GM10266 (cell line): Measurements from ENCODE around the gene ERH.

ENCODE experiments used
- DNase-seq: peaks from one replicate; pipeline ENCODE4 v3.0.0; 2012; ENCODE audit errors: extremely low spot score
- TF ChIP-seq, protein P1 (sequence below): IDR thresholded peaks from 2 replicates; pipeline ENCODE4 v1.5.1; 2012; ENCODE audit warnings: mild to moderate bottlenecking, low read depth; ENCODE audit not compliant: control insufficient read depth, insufficient read depth; ENCODE audit errors: missing control alignments

Gene ERH

DNA sequence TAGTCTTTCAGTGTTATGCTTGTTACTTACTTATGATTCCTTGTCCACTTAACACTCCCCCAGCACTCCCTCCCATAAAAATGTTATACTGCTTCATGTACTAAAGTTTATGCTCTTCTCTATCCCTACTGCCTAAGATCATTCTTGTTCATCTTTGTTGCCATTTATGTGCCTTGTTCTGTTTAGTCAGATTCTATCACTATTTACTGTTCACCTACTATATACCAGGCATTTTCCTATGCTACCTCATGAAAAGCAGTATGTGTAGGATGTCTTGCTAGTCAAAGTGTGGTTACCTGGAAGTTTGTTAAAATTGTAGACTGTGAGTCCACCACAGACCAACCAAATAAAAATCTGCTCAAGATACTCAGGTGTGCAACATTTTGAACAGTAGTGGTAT, 23.9 kb downstream of the ERH start:
- no peak for DNase-seq
- TF ChIP-seq, protein P1, sequence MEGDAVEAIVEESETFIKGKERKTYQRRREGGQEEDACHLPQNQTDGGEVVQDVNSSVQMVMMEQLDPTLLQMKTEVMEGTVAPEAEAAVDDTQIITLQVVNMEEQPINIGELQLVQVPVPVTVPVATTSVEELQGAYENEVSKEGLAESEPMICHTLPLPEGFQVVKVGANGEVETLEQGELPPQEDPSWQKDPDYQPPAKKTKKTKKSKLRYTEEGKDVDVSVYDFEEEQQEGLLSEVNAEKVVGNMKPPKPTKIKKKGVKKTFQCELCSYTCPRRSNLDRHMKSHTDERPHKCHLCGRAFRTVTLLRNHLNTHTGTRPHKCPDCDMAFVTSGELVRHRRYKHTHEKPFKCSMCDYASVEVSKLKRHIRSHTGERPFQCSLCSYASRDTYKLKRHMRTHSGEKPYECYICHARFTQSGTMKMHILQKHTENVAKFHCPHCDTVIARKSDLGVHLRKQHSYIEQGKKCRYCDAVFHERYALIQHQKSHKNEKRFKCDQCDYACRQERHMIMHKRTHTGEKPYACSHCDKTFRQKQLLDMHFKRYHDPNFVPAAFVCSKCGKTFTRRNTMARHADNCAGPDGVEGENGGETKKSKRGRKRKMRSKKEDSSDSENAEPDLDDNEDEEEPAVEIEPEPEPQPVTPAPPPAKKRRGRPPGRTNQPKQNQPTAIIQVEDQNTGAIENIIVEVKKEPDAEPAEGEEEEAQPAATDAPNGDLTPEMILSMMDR: no peak

DNA sequence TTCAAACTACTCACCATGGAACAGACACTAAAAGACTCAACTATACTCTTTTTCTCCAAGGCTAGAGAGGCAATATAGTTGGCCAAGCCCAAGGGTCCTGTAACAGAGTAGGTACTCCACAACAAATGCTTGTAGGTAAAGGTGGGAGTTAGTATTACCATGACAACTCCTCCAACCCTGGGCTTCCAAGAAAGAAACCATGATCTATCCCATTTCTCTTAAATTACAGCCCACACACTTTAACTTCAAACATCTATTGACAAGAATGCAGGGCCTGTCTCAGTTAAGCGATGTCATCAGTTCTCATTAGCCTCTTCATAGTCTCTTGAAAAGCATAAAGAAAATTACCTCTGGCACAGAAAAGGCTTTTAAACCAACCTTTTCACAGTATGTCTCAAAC, 25.0 kb downstream of the ERH start:
- TF ChIP-seq, protein P1: no peak
- no peak for DNase-seq

DNA sequence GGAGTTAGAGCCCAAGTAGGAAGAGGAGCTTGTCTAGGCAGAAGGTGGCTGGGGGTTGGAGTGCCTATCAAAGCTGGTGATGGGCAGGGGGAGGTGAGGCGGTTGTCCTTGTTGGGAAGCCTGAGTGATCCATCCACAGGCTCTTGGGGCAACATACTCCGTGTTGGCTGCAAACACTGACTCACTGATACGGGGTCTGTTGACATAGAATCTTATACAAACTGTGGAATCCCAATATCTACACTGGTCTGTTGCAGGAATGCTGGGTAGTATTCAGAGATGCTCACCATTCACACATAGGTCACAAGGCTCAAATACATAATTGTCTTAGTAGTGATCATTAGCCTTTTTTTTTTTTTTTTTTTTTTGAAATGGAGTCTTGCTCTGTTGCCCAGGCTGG, 26.0 kb downstream of the ERH start:
- DNase-seq: no peak
- TF ChIP-seq, protein P1: no peak

DNA sequence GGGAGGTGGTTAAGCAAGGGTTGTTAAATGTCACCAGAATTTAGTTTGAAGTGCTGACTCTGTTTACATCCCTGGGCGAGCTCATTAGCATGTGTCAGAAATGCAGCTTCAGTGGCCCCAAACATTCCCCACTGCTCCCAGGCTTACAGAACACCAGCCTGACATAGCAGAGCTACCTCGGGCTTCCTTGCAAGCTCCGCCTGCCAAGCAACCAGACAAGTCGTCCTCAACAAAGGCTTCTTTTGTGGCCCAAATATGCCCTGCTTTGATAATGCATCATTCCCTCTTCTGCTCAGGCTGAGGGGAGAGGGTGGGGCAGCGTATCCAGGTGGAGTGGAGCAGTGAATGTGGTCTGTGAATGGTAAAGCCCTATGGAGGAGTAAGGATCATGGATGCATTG, 28.0 kb downstream of the ERH start:
- TF ChIP-seq, protein P1: no peak
- DNase-seq: no peak

DNA sequence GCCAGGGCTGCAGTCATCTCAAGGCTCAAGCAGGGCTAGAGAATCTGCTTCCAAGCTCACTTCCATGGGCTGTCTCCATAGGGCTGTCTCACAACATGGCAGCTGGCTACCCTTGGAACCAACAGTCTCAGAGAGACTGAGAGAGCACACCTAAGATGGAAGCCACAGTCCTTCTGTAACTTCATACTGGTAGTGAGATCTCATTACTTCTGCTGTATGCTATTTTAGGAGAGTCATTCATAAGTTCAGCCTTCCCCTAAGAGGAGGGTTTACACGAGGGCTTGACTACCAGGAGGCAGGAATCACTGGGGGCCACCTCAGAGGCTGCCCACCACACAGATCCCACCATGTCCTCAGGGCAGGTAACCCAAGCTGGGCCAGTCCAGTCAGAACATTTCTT, 29.7 kb downstream of the ERH start:
- no peak for DNase-seq
- TF ChIP-seq, protein P1: no peak

DNA sequence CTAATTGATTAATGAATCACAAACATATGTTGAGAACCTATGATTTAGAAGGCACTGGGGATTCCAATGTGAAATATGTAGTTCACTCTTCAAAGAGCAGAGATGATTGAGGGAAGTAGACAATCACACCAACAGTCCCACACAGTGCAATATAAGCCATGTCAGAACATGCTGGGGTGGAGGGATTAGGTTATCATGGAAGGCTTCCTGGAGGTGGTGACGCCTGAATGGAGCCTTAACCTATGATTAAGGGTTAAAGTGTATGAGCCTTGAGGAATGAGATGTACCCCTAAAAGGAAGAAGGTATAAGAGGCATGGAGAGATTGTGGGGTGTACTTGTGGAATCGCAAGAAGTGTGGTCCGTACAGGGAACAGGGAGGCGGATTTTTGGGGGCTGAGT, 31.3 kb downstream of the ERH start:
- TF ChIP-seq, protein P1: no peak
- no peak for DNase-seq

DNA sequence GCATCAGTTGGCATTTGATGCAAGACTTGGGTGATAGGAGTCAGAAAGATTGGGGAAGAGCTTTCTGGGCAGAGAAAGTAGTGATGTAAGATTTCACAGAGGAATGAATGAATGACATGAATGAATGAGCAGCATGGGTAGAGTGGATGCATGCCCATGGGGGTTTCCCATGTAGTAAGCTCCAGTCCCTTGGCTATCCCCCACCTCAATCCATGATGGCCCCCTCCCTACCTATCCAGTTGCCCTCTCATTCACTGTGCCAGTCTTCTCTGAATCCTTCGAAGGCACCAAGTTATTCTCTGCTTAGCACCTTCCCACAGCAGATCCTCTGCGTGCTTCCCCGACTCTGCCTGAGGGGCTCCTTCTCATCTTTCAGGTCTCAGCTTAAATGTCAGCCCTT, 32.0 kb downstream of the ERH start:
- no peak for DNase-seq
- TF ChIP-seq, protein P1: no peak
